A549 (cell line): Measurements from ENCODE around the gene PPFIA4. TPM values are rescaled to one million over a fixed set of nuclear protein-coding genes. Genes with fewer than 3 reads are reported as not detected.

ENCODE experiments used
- ATAC-seq, 2 experiments: fragments of 200-7000 bp in 1 of 2; fragments of >200 bp in 1 of 2; cut with Nextera tagmentation in 1 of 2; cut with Tn5 transposase in 1 of 2; 3 replicates each; pipeline versions ENCODE4 v1.8.0 to v1.9.1; 2018 to 2020; ENCODE audit warnings: mild to moderate bottlenecking in 1 of 2, moderate library complexity in 1 of 2
- CTCF ChIA-PET: fragments of 300-600 bp; sonication (Branson Sonifier 250); formaldehyde crosslinking; extraction: SDS; loops from one replicate; lab custom pipeline; 2021; ENCODE audit warnings: antibody characterized with exemption, inconsistent platforms; lab: Yijun Ruan, JAX
- POLR2A ChIA-PET: fragments of 350-600 bp; formaldehyde crosslinking; extraction: SDS; loops from one replicate; lab custom pipeline; 2021; ENCODE audit warnings: antibody characterized with exemption, inconsistent platforms; lab: Yijun Ruan, JAX
- DNase-seq, 2 experiments: peaks; one replicate each; pipeline versions ENCODE4 v3.0.0 to v3.0.0-alpha.2; 2011 to 2016; ENCODE audit warnings: low read depth in 1 of 2, low spot score in 1 of 2
- FAIRE-seq: peaks from 2 replicates; lab custom pipeline; 2011; peaks lifted over from hg19 to GRCh38; lab: Jason Lieb, UNC
- H3K27ac ChIP-seq, 2 experiments: fragments of >200 bp; sonication (Bioruptor Twin); formaldehyde crosslinking; 3 replicates each; pipeline ENCODE4 v1.5.1; 2016 to 2017
- H3K4me1 ChIP-seq: fragments of >200 bp; sonication (Bioruptor Twin); formaldehyde crosslinking; 3 replicates; pipeline ENCODE4 v1.6.1; 2016
- H3K4me2 ChIP-seq: fragments of >200 bp; sonication (Bioruptor Twin); formaldehyde crosslinking; 3 replicates; pipeline ENCODE4 v1.6.1; 2016
- H3K4me3 ChIP-seq: fragments of >200 bp; sonication (Bioruptor Twin); formaldehyde crosslinking; 3 replicates; pipeline ENCODE4 v1.5.1; 2016
- H3K9me3 ChIP-seq: fragments of >200 bp; sonication (Bioruptor Twin); formaldehyde crosslinking; 3 replicates; pipeline ENCODE4 v1.6.1; 2016
- MAZ ChIP-seq: fragments of 150-350 bp; IDR thresholded peaks from 2 replicates; pipeline ENCODE4 v1.6.1; 2014; ENCODE audit warnings: antibody characterized with exemption, low read depth, low read length, borderline replicate concordance
- REST ChIP-seq: fragments of 200-600 bp; sonication (generic); IDR thresholded peaks from 2 replicates; pipeline ENCODE4 v1.6.1; 2016; ENCODE audit warnings: antibody characterized with exemption, mild to moderate bottlenecking, moderate library complexity
- WGBS: methylation state at CpG from one replicate; pipeline ENCODE4 v1.1.6; 2017; ENCODE audit errors: missing lambda C conversion rate; 5-methylcytosine and 5-hydroxymethylcytosine counted together
- polyA plus RNA-seq, 4 experiments: library from polyadenylated mRNA; depleted of rRNA in 3 of 4; stranded (reverse); fragments of >200 nt; fragmentation: RNase III in 1 of 4; extraction: RNeasy Plus Mini Kit Qiagen cat#74134 plus additional on column Dnase treatment in 1 of 4; gene quantifications; 2 replicates in 3 of 4; 3 replicates in 1 of 4; pipeline ENCODE4 v1.2.3, GENCODE V29; 2011 to 2017
- TF ChIP-seq, protein P1 (sequence below): fragments of 450-650 bp; IDR thresholded peaks from 2 replicates; pipeline ENCODE4 v1.6.1; 2014; ENCODE audit warnings: antibody characterized with exemption

PPFIA4 gene
- polyA plus RNA-seq, 2 of the 4 experiments (the other 2 are of a cell fraction), result 0.47 to 0.63 TPM

DNA sequence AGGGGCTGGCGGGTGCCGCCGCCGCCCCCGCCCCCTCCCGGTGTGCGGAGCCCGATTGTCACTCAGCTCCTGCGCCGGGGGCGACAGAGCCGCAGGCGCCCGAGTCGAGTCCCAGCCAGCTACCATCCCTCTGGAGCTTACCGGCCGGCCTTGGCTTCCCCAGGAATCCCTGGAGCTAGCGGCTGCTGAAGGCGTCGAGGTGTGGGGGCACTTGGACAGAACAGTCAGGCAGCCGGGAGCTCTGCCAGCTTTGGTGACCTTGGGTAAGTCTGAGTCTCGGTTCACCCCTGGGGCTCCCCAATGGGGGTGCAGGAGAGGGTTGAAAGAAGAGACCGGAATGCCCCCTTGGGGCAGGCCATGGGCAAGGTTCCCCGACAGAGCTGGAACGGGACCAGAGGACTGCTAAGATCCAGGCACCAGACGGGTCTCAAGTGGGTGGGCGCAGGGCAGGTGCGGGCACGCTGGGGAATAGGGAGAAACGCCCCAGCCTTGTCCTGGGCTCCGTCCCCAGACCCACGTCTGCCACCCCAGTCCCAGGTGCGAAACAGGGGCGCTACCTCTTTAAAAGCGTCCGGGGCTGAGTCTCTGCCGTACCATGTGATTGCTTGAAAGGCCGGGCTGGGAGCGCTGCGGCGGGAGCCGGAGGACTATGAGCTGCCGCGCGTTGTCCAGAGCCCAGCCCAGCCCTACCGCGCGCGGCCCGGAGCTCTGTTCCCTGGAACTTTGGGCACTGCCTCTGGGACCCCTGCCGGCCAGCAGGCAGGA is 101.6 kb downstream of the PPFIA4 start, which contains the start of gene ADORA1 (continued):
- TF ChIP-seq, protein P1, sequence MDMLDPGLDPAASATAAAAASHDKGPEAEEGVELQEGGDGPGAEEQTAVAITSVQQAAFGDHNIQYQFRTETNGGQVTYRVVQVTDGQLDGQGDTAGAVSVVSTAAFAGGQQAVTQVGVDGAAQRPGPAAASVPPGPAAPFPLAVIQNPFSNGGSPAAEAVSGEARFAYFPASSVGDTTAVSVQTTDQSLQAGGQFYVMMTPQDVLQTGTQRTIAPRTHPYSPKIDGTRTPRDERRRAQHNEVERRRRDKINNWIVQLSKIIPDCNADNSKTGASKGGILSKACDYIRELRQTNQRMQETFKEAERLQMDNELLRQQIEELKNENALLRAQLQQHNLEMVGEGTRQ, result peak; percentile 33; the same call in 1 of the 2 replicates

GRCh38 chr1:203128431-203128715 is 102.1 kb downstream of the PPFIA4 start:
- peak overlapping the region; percentile 92 for H3K4me2 ChIP-seq
- no peak for TF ChIP-seq REST
- TF ChIP-seq MAZ, result no peak
- no peaks in the 10 kb centered on the region for H3K9me3 ChIP-seq
- WGBS, result 49% methylated on average over 7 of the region's 7 CpGs
- peak overlapping the region; percentile 32 to 67; a peak in 4 of 6 replicates for H3K27ac ChIP-seq
- ChIA-PET POLR2A (interaction anchor here (1.2 kb wide), 1 partner anchor 121 kb away, joined by 3 read pairs; the partner anchor contains the start of gene TMEM183A), CTCF (interaction anchor here (0.8 to 9.0 kb wide), 18 partner anchors 10 to 445 kb away, joined by 3 to 91 read pairs (median 4); partner anchors contain the start of gene MYBPH)
- ATAC-seq (no peak), FAIRE-seq (no peak), DNase-seq (no peak)
- H3K4me3 ChIP-seq, result peak overlapping the region; percentile 41
- H3K4me1 ChIP-seq, result peaks cover 23% of the 10 kb centered on the region; the same call in 1 of the 3 replicates

Other genes with a start within 250 kb of the PPFIA4 start
- 44.3 and 45.1 TPM in 2 replicates for gene KDM5B, start 218.1 kb upstream of the PPFIA4 start, polyA plus RNA-seq (2011; rRNA removed)
- gene KDM5B, start 218.1 kb upstream of the PPFIA4 start, polyA plus RNA-seq (2017; fragmentation: RNase III; extraction: RNeasy Plus Mini Kit Qiagen cat#74134 plus additional on column Dnase treatment), result 14.1 to 16.4 TPM (median 15.8 TPM) in 3 replicates
- 2.3 and 3.5 TPM in 2 replicates for gene PCAT6, start 215.5 kb upstream of the PPFIA4 start, polyA plus RNA-seq (2011; rRNA removed)
- gene PCAT6, start 215.5 kb upstream of the PPFIA4 start, polyA plus RNA-seq (2017; fragmentation: RNase III; extraction: RNeasy Plus Mini Kit Qiagen cat#74134 plus additional on column Dnase treatment), result 1.9 to 3.1 TPM (median 2.4 TPM) in 3 replicates
- gene RABIF, start 137.3 kb upstream of the PPFIA4 start, polyA plus RNA-seq (2011; rRNA removed), result 22.1 and 23.8 TPM in 2 replicates
- 16.0 to 16.8 TPM (median 16.4 TPM) in 3 replicates for gene RABIF, start 137.3 kb upstream of the PPFIA4 start, polyA plus RNA-seq (2017; fragmentation: RNase III; extraction: RNeasy Plus Mini Kit Qiagen cat#74134 plus additional on column Dnase treatment)
- gene KLHL12, start 99.3 kb upstream of the PPFIA4 start, polyA plus RNA-seq (2011; rRNA removed), result 59.4 and 60.3 TPM in 2 replicates
- 18.2 to 19.9 TPM (median 19.4 TPM) in 3 replicates for gene KLHL12, start 99.3 kb upstream of the PPFIA4 start, polyA plus RNA-seq (2017; fragmentation: RNase III; extraction: RNeasy Plus Mini Kit Qiagen cat#74134 plus additional on column Dnase treatment)
- gene ADIPOR1, start 68.2 kb upstream of the PPFIA4 start, polyA plus RNA-seq (2011; rRNA removed), result 131 and 149 TPM in 2 replicates
- 51.4 to 56.4 TPM (median 55.2 TPM) in 3 replicates for gene ADIPOR1, start 68.2 kb upstream of the PPFIA4 start, polyA plus RNA-seq (2017; fragmentation: RNase III; extraction: RNeasy Plus Mini Kit Qiagen cat#74134 plus additional on column Dnase treatment)
- gene CYB5R1, start 59.2 kb upstream of the PPFIA4 start, polyA plus RNA-seq (2011; rRNA removed), result 15.9 and 19.0 TPM in 2 replicates
- gene CYB5R1, start 59.2 kb upstream of the PPFIA4 start, polyA plus RNA-seq (2017; fragmentation: RNase III; extraction: RNeasy Plus Mini Kit Qiagen cat#74134 plus additional on column Dnase treatment), result 16.5 to 19.3 TPM (median 19.3 TPM) in 3 replicates
- gene TMEM183A, start 19.1 kb upstream of the PPFIA4 start, polyA plus RNA-seq (2011; rRNA removed), result 114 and 123 TPM in 2 replicates
- gene TMEM183A, start 19.1 kb upstream of the PPFIA4 start, polyA plus RNA-seq (2017; fragmentation: RNase III; extraction: RNeasy Plus Mini Kit Qiagen cat#74134 plus additional on column Dnase treatment), result 46.3 to 49.4 TPM (median 48.4 TPM) in 3 replicates
- gene MYOG, start 59.5 kb downstream of the PPFIA4 start, polyA plus RNA-seq (2011; rRNA removed), result not detected in 2 replicates
- gene MYOG, start 59.5 kb downstream of the PPFIA4 start, polyA plus RNA-seq (2017; fragmentation: RNase III; extraction: RNeasy Plus Mini Kit Qiagen cat#74134 plus additional on column Dnase treatment), result not detected in 3 replicates
- gene ADORA1, start 101.2 kb downstream of the PPFIA4 start, polyA plus RNA-seq (2011; rRNA removed), result 0.48 and 0.50 TPM in 2 replicates
- gene ADORA1, start 101.2 kb downstream of the PPFIA4 start, polyA plus RNA-seq (2017; fragmentation: RNase III; extraction: RNeasy Plus Mini Kit Qiagen cat#74134 plus additional on column Dnase treatment), result 0.94 to 2.4 TPM (median 1.8 TPM) in 3 replicates
- gene MYBPH, start 149.3 kb downstream of the PPFIA4 start, polyA plus RNA-seq (2011; rRNA removed), result not detected in 2 replicates
- gene MYBPH, start 149.3 kb downstream of the PPFIA4 start, polyA plus RNA-seq (2017; fragmentation: RNase III; extraction: RNeasy Plus Mini Kit Qiagen cat#74134 plus additional on column Dnase treatment), result not detected in 3 replicates
- gene CHI3L1, start 160.2 kb downstream of the PPFIA4 start, polyA plus RNA-seq (2011; rRNA removed), result not detected in 2 replicates
- gene CHI3L1, start 160.2 kb downstream of the PPFIA4 start, polyA plus RNA-seq (2017; fragmentation: RNase III; extraction: RNeasy Plus Mini Kit Qiagen cat#74134 plus additional on column Dnase treatment), result 0.04 TPM in 1 of 3 replicates, not detected in the others
- not detected in 2 replicates for gene CHIT1, start 203.2 kb downstream of the PPFIA4 start, polyA plus RNA-seq (2011; rRNA removed)
- gene CHIT1, start 203.2 kb downstream of the PPFIA4 start, polyA plus RNA-seq (2017; fragmentation: RNase III; extraction: RNeasy Plus Mini Kit Qiagen cat#74134 plus additional on column Dnase treatment), result not detected in 3 replicates